HCT116 (cell line): ENCODE results near the gene UNC80.

ENCODE experiments used
- CTCF ChIP-seq, 3 experiments: fragments of 200-600 bp in 1 of 3; sonication (generic) in 1 of 3; IDR thresholded peaks in 2 of 3; conservative IDR thresholded peaks in 1 of 3; 2 replicates each; pipeline ENCODE4 v1.5.1; 2012 to 2017; ENCODE audit warnings: low read depth in 2 of 3, low read length in 2 of 3, antibody characterized with exemption in 1 of 3, borderline replicate concordance in 1 of 3, control low read depth in 1 of 3, mild to moderate bottlenecking in 1 of 3, mixed read lengths in 1 of 3, mixed run types in 1 of 3, moderate library complexity in 1 of 3; ENCODE audit not compliant: insufficient read depth in 1 of 3
- POLR2AphosphoS5 ChIP-seq: IDR thresholded peaks from 2 replicates; pipeline ENCODE4 v1.6.1; 2011; ENCODE audit warnings: mild to moderate bottlenecking, low read depth, low read length, moderate library complexity

- TF ChIP-seq CTCF (IDR thresholded peaks at IDR 0.05 in 2 of 3, conservative IDR thresholded peaks at IDR 0.05 in 1 of 3; ENCODE audit: borderline replicate concordance in 1 of 3, insufficient read depth in 1 of 3, low read depth in 2 of 3, low read length in 2 of 3) (no peak), POLR2AphosphoS5 (no peak)
Measured at GRCh38 chr2:209821806-209822205, 50.2 kb downstream of the UNC80 start.
